Mesenchymal stem cell (in vitro differentiated cells and primary cell): ENCODE data around the gene BMI1.

Experiments used
- DNase-seq: peaks from one replicate; pipeline ENCODE4 v3.0.0-alpha.2; 2013
- H2AFZ ChIP-seq: one replicate; pipeline ENCODE4 v1.6.1; 2013; ENCODE audit warnings: low read depth, mild to moderate bottlenecking, control low read depth, inconsistent platforms, low read length, moderate library complexity
- H2AK5ac ChIP-seq: 2 replicates; pipeline ENCODE4 v1.6.1; 2013; ENCODE audit warnings: low read length, moderate library complexity, mild to moderate bottlenecking, inconsistent platforms; ENCODE audit not compliant: severe bottlenecking
- H2BK120ac ChIP-seq: one replicate; pipeline ENCODE4 v1.6.1; 2013; ENCODE audit warnings: low read depth, mild to moderate bottlenecking, inconsistent platforms, low read length, moderate library complexity
- H2BK12ac ChIP-seq, 2 experiments: one replicate each; pipeline ENCODE4 v1.6.1; 2013; ENCODE audit warnings: inconsistent platforms in 2 of 2, low read length in 2 of 2, mild to moderate bottlenecking in 2 of 2, moderate library complexity in 2 of 2, control low read depth in 1 of 2
- H2BK15ac ChIP-seq: one replicate; pipeline ENCODE4 v1.6.1; 2013; ENCODE audit warnings: mild to moderate bottlenecking, low read depth, inconsistent platforms; ENCODE audit not compliant: poor library complexity, severe bottlenecking
- H2BK5ac ChIP-seq: 2 replicates; pipeline ENCODE4 v1.6.1; 2013; ENCODE audit warnings: low read depth, mild to moderate bottlenecking, low read length, control low read depth, inconsistent platforms; ENCODE audit not compliant: poor library complexity, severe bottlenecking
- H3K14ac ChIP-seq, 2 experiments: one replicate each; pipeline ENCODE4 v1.6.1; 2013; ENCODE audit warnings: inconsistent platforms in 2 of 2, low read length in 2 of 2, control low read depth in 1 of 2, mild to moderate bottlenecking in 1 of 2, moderate library complexity in 1 of 2
- H3K18ac ChIP-seq, 2 experiments: one replicate each; pipeline ENCODE4 v1.6.1; 2013; ENCODE audit warnings: inconsistent platforms in 2 of 2, low read length in 2 of 2, control low read depth in 1 of 2, low read depth in 1 of 2, mild to moderate bottlenecking in 1 of 2
- H3K23ac ChIP-seq, 2 experiments: one replicate each; pipeline ENCODE4 v1.6.1; 2013; ENCODE audit warnings: inconsistent platforms in 2 of 2, low read length in 2 of 2, mild to moderate bottlenecking in 2 of 2, moderate library complexity in 2 of 2, control low read depth in 1 of 2
- H3K27ac ChIP-seq: 2 replicates; pipeline ENCODE4 v1.5.1; 2013; ENCODE audit warnings: mild to moderate bottlenecking, moderate library complexity, low read length, control low read depth, inconsistent platforms; ENCODE audit not compliant: poor library complexity, severe bottlenecking
- H3K27me3 ChIP-seq, 2 experiments: 2 replicates each; pipeline versions ENCODE4 v1.6.1 to v1.7.0; 2013; ENCODE audit warnings: low read length in 2 of 2, mild to moderate bottlenecking in 2 of 2, moderate library complexity in 2 of 2, control low read depth in 1 of 2, inconsistent platforms in 1 of 2; ENCODE audit not compliant: control insufficient read depth in 1 of 2, insufficient read depth in 1 of 2
- H3K36me3 ChIP-seq, 2 experiments: 2 replicates each; pipeline versions ENCODE4 v1.6.1 to v1.7.0; 2013; ENCODE audit warnings: low read length in 2 of 2, control low read depth in 1 of 2, inconsistent platforms in 1 of 2, low read depth in 1 of 2, mild to moderate bottlenecking in 1 of 2; ENCODE audit not compliant: insufficient read depth in 2 of 2, control insufficient read depth in 1 of 2
- H3K4ac ChIP-seq, 2 experiments: one replicate each; pipeline ENCODE4 v1.6.1; 2013; ENCODE audit warnings: inconsistent platforms in 2 of 2, low read length in 2 of 2, mild to moderate bottlenecking in 2 of 2, moderate library complexity in 2 of 2, control low read depth in 1 of 2, low read depth in 1 of 2
- H3K4me1 ChIP-seq: 2 replicates; pipeline ENCODE4 v1.6.1; 2013; ENCODE audit warnings: low read depth, low read length, control low read depth; ENCODE audit not compliant: control insufficient read depth, insufficient read depth
- H3K4me2 ChIP-seq: 2 replicates; pipeline ENCODE4 v1.6.1; 2013; ENCODE audit warnings: low read length, mild to moderate bottlenecking, inconsistent platforms; ENCODE audit not compliant: poor library complexity, severe bottlenecking
- H3K4me3 ChIP-seq, 2 experiments: 2 replicates each; pipeline versions ENCODE4 v1.5.1 to v1.7.0; 2013; ENCODE audit warnings: low read length in 2 of 2, mild to moderate bottlenecking in 2 of 2, control low read depth in 1 of 2, low read depth in 1 of 2; ENCODE audit not compliant: insufficient read depth in 1 of 2
- H3K79me1 ChIP-seq: replicated peaks from 2 replicates; pipeline ENCODE4 v1.6.1; 2013; ENCODE audit warnings: mild to moderate bottlenecking, control low read depth, low read length, inconsistent platforms; ENCODE audit not compliant: poor library complexity, severe bottlenecking
- H3K9ac ChIP-seq: 2 replicates; pipeline ENCODE4 v1.7.0; 2013; ENCODE audit warnings: mild to moderate bottlenecking, low read length, moderate library complexity
- H3K9me3 ChIP-seq: 2 replicates; pipeline ENCODE4 v1.7.0; 2013; ENCODE audit warnings: mild to moderate bottlenecking, low read length; ENCODE audit not compliant: control insufficient read depth
- H4K8ac ChIP-seq: one replicate; pipeline ENCODE4 v1.6.1; 2013; ENCODE audit warnings: inconsistent platforms, mild to moderate bottlenecking, low read length, moderate library complexity
- H4K91ac ChIP-seq: one replicate; pipeline ENCODE4 v1.6.1; 2013; ENCODE audit warnings: mild to moderate bottlenecking, low read length, inconsistent platforms
- WGBS: methylation state at CpG from one replicate; pipeline ENCODE4 v1.1.7; 2013; ENCODE audit warnings: mixed read lengths; 5-methylcytosine and 5-hydroxymethylcytosine counted together

BMI1 gene

DNA sequence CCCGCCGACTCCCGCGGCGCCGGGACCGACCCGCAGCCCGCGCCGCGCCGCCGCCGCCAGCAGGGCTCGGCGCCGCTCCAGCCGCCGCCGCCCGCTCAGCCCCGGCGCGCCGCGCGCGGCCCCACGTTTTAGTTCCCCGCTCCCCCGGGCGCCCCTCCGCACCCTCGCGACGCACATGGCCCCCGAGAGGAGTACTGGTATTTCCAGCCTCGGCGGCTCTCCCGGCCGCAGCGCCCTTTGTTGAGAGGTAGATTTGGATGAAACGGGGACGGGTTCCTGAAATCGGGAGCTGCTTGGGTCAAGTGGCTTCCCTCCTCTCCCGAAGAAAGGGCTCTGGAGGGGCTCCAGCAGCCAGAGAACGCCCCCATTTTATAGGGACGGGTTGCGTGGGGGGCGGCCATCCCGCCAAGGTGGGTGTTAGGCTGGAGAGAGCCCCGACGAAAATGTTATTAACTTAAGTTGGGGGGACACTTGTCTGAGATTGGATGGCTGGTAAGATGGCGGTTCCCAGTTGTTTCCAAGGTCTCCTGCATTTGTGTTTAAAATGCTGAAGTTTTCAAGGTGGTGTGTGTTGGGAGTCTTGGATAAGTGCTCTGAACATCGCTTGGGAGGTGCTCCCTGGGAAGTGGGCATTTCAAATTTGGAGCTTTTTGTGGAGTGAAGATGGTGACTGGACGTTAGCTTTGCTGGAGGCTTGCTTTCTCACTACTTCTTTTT, 1.2 kb downstream of the BMI1 start:
- under 1% methylated on average over 56 of the region's 57 CpGs for WGBS
- H2AFZ ChIP-seq: no peak overlapping the region
- no peak overlapping the region for H3K14ac ChIP-seq
- H3K9me3 ChIP-seq: no peaks in the 10 kb centered on the region
- peaks cover 0 to 7% of the 10 kb centered on the region in 2 experiments for H3K36me3 ChIP-seq
- no peak overlapping the region for H3K4ac ChIP-seq
- H2BK15ac ChIP-seq: peak overlapping the region; percentile 83
- peak overlapping the region in 1 of 2 experiments; percentile 75 for H3K18ac ChIP-seq
- H4K8ac ChIP-seq: peak overlapping the region; percentile 28
- H3K27me3 ChIP-seq: peaks cover 22 to 29% of the 10 kb centered on the region in 2 experiments
- peaks cover 9% of the 10 kb centered on the region for H3K79me1 ChIP-seq
- H3K4me3 ChIP-seq: peak overlapping the region; percentile 78 to 89
- H3K9ac ChIP-seq: peak overlapping the region; percentile 83
- H3K23ac ChIP-seq: no peak overlapping the region
- H2BK120ac ChIP-seq: peak overlapping the region; percentile 98
- H4K91ac ChIP-seq: no peak overlapping the region
- H2BK12ac ChIP-seq: peak overlapping the region in 1 of 2 experiments; percentile 54
- H2BK5ac ChIP-seq: no peak overlapping the region
- no peak overlapping the region for H3K27ac ChIP-seq
- peak overlapping the region; percentile 61 for H3K4me2 ChIP-seq
- DNase-seq: peak; percentile 40
- no peaks in the 10 kb centered on the region for H3K4me1 ChIP-seq
- H2AK5ac ChIP-seq: no peak overlapping the region

GRCh38 chr10:22322641-22323160, 1.8 kb downstream of the BMI1 start:
- Histone ChIP-seq H3K23ac (no peak overlapping the region), H3K9me3 (no peaks in the 10 kb centered on the region), H3K4me2 (peak overlapping the region; percentile 61), H2BK12ac (no peak overlapping the region), H3K27me3 (peaks cover 22 to 29% of the 10 kb centered on the region in 2 experiments), H3K4ac (no peak overlapping the region), H3K4me3 (peak overlapping the region in 1 of 2 experiments; percentile 89), H3K36me3 (peaks cover 0 to 13% of the 10 kb centered on the region in 2 experiments), H3K79me1 (peaks cover 9% of the 10 kb centered on the region), H3K9ac (peak overlapping the region; percentile 83), H2BK15ac (no peak overlapping the region), H2BK120ac (no peak overlapping the region), H3K4me1 (no peaks in the 10 kb centered on the region), H2AFZ (no peak overlapping the region), H2BK5ac (no peak overlapping the region), H4K91ac (no peak overlapping the region), H2AK5ac (no peak overlapping the region), H3K27ac (no peak overlapping the region), H3K14ac (no peak overlapping the region), H3K18ac (no peak overlapping the region), H4K8ac (no peak overlapping the region)
- 10% methylated on average over 3 of the region's 5 CpGs for WGBS
- DNase-seq: no peak

GRCh38 chr10:22323538-22324305, 2.8 kb downstream of the BMI1 start:
- WGBS: 36% methylated on average over 4 of the region's 5 CpGs
- peaks cover 8% of the 10 kb centered on the region for H3K79me1 ChIP-seq
- H2BK12ac ChIP-seq: no peak overlapping the region
- H3K23ac ChIP-seq: no peak overlapping the region
- H2BK5ac ChIP-seq: no peak overlapping the region
- H2BK15ac ChIP-seq: no peak overlapping the region
- no peak overlapping the region for H3K4ac ChIP-seq
- H3K4me3 ChIP-seq: no peak overlapping the region
- no peak overlapping the region for H3K4me2 ChIP-seq
- H3K36me3 ChIP-seq: peaks cover 0 to 23% of the 10 kb centered on the region in 2 experiments
- H4K91ac ChIP-seq: no peak overlapping the region
- H3K27ac ChIP-seq: no peak overlapping the region
- H3K14ac ChIP-seq: no peak overlapping the region
- no peak for DNase-seq
- no peak overlapping the region for H3K18ac ChIP-seq
- no peak overlapping the region for H2AFZ ChIP-seq
- H3K4me1 ChIP-seq: no peaks in the 10 kb centered on the region
- peaks cover 22 to 29% of the 10 kb centered on the region in 2 experiments for H3K27me3 ChIP-seq
- H2AK5ac ChIP-seq: no peak overlapping the region
- H3K9me3 ChIP-seq: no peaks in the 10 kb centered on the region
- H3K9ac ChIP-seq: no peak overlapping the region
- H2BK120ac ChIP-seq: no peak overlapping the region
- no peak overlapping the region for H4K8ac ChIP-seq

DNA sequence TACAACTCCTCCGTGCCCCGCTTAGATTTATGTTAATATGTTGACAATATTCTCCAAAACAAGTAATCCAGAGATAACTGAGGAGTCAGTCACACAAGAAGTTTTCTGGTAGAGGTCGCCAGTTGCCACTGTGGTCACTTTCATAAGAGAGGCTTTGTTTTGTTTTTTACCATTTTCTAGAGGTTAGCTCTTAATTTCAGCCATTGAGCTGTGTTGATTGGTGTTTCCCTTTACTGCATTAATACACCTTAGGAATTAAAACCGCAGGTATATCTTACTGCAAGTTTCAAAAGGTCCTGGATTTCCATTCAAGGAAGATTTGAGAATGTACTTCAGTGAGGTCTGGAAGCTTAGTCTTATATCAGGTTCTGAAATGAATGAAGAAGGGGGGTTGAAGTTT, 3.5 kb downstream of the BMI1 start:
- no peak overlapping the region for H2AK5ac ChIP-seq
- H3K4ac ChIP-seq: no peak overlapping the region
- H3K27me3 ChIP-seq: peaks cover 22 to 29% of the 10 kb centered on the region in 2 experiments
- no peak overlapping the region for H3K4me2 ChIP-seq
- no peaks in the 10 kb centered on the region for H3K9me3 ChIP-seq
- H3K4me3 ChIP-seq: peak overlapping the region in 1 of 2 experiments; percentile 83
- H4K8ac ChIP-seq: no peak overlapping the region
- no peak overlapping the region for H2BK12ac ChIP-seq
- no peak overlapping the region for H2BK5ac ChIP-seq
- no peak overlapping the region for H3K23ac ChIP-seq
- no peak overlapping the region for H2BK120ac ChIP-seq
- peak; percentile 7 for DNase-seq
- H3K79me1 ChIP-seq: peaks cover 8% of the 10 kb centered on the region
- H2AFZ ChIP-seq: no peak overlapping the region
- 45% methylated on average over 2 of the region's 4 CpGs for WGBS
- H2BK15ac ChIP-seq: no peak overlapping the region
- H3K4me1 ChIP-seq: no peaks in the 10 kb centered on the region
- H3K36me3 ChIP-seq: peaks cover 3 to 30% of the 10 kb centered on the region in 2 experiments
- H3K9ac ChIP-seq: peak overlapping the region; percentile 87
- no peak overlapping the region for H3K27ac ChIP-seq
- no peak overlapping the region for H3K14ac ChIP-seq
- H4K91ac ChIP-seq: no peak overlapping the region
- no peak overlapping the region for H3K18ac ChIP-seq
